ENCODE data around the gene PRAMEF13.
"Not testable (repeated sequence)": the region's sequence is repeated elsewhere in the genome, so short reads cannot be mapped to it uniquely, and the experiment has no call there.

PRAMEF13 gene

GRCh38 chr1:13155909-13156308 is 45.3 kb downstream of the PRAMEF13 start, which contains the start of gene PRAMEF26:
Gene PRAMEF26, minus strand, starts transcription at chr1:13156009. Its CDS starts 2,914 bp downstream, at chr1:13153095.
- not testable (repeated sequence) for DNase-seq

All from RPMI8226 (cell line).